GM20000 (cell line): ENCODE results near the gene SH3D19.
"Not testable (repeated sequence)": the region's sequence is repeated elsewhere in the genome, so short reads cannot be mapped to it uniquely, and the experiment has no call there.

Source experiments
- DNase-seq: peaks from one replicate; pipeline ENCODE4 v3.0.0; 2012; ENCODE audit warnings: low spot score
- TF ChIP-seq, protein P1 (sequence below): IDR thresholded peaks from 2 replicates; pipeline ENCODE4 v1.5.1; 2012; ENCODE audit warnings: mild to moderate bottlenecking, control low read depth; ENCODE audit errors: extremely low read depth, missing control alignments

The SH3D19 gene

DNA sequence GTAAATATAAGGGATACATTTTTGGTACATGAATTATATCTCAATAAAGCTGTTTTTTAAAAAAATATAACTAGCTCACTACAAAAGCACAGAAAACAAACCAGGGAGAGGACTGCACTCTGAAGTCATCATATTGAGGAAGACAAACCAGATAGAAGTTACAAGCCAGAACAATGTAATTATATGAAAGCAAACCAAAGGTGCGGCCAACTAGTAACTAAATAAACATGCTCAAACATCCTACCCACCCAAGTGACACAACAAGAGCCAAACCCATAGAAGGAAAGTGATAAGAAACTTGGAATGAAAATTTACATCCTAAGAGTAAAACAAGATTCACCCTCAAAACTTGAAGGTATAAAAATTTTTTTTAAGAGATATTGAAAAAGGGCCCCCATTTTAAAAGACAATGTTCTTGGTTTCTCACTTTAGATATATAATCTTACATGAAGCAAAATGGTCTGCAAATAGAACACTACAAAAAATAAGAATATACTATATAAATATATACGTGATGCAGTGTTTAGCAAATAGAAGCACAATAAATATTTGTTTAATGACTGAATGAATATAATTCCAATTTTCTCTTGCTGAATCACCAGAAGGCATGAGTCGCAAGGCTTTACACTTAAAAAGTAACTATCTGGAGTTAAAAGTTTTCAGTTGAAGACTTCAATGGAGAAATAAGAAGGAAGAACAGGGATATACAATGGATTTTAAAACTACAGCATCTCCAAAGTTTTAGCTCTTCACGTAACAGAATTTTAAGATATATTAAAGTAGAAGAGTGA lies 4.0 kb upstream of the SH3D19 start:
- TF ChIP-seq, protein P1, sequence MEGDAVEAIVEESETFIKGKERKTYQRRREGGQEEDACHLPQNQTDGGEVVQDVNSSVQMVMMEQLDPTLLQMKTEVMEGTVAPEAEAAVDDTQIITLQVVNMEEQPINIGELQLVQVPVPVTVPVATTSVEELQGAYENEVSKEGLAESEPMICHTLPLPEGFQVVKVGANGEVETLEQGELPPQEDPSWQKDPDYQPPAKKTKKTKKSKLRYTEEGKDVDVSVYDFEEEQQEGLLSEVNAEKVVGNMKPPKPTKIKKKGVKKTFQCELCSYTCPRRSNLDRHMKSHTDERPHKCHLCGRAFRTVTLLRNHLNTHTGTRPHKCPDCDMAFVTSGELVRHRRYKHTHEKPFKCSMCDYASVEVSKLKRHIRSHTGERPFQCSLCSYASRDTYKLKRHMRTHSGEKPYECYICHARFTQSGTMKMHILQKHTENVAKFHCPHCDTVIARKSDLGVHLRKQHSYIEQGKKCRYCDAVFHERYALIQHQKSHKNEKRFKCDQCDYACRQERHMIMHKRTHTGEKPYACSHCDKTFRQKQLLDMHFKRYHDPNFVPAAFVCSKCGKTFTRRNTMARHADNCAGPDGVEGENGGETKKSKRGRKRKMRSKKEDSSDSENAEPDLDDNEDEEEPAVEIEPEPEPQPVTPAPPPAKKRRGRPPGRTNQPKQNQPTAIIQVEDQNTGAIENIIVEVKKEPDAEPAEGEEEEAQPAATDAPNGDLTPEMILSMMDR: no peak
- DNase-seq: no peak

DNA sequence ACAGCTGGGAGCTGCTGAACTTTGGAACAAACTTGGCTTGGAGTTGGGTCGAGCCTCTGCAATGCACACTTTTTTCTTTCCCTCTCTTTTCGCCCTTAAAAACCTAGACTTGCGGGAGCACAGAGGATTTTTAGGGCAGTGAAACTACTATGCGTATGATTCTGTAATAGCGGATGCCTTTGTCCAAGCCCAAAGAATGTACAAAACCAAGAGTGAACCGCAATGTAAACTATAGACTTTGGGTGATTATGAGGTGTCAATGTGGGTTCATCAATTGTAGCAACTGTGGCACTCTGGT lies 493 bp upstream of the SH3D19 start:
- no peak for DNase-seq
- TF ChIP-seq, protein P1: no peak

DNA sequence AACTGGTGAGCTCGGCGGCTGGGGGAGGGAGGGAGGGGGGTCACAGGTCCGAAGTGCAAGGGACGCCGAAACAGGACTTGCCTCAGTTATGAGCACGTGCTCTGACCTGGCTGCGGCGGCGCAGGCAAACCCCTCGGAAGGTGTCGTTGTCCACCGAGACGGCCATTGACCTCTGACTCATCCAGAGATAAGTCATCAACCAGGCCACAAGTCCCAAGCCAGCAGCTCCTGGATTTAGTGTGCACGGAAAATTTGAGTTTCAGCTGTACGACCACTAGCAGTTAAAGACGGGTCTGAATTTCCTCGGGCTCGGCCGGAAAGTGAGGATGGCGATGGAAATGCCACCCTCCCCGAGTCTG lies 674 bp downstream of the SH3D19 start:
- TF ChIP-seq, protein P1: no peak
- peak; percentile 23 for DNase-seq

DNA sequence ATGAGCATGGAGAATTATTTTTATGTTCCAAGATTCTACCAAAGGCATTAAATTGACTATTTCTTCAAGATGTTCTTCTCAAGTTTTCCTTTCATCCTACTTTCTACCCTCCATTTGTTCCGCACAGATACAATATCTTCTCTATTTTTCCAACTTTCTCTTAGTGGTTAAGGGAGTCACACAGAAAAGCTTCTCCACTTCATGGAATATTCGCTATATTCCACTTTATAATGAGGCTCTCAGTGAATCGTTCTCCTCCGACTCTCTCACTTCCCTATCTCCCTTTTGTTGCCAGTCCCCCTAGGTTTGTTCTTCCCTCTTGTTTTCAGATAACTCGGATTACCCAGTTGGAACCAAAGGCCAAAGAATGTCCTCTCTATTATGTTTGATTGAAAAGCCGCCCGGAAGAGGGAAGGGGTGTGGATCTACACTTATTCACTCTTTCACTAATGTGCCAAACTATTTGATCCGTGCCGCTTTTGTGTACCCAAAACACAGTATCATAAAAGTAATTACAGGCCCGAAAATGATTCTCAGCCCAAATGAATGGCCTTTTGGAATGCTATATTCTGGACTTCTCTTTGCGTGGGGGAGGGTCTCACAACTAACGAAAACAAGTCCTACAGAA lies 1.2 kb downstream of the SH3D19 start:
- TF ChIP-seq, protein P1: no peak
- DNase-seq: no peak

DNA sequence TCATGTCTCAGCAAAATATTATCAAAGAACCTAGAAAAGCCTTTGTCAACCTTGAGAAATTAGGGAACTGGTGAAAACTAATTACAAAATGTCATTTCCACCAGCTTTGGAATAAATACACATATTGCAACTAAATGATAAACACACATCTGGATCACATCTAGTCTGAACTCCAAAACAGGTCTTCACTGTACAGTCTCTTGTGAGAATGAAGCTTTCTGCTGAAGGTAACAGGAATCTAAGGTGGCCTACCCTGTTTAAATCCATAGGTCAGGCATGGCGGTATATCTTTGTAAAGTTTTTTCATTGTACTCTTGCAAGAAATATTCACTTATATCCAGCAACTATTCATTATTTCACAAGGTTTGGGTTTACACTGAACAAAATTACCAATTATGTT lies 1.7 kb downstream of the SH3D19 start:
- TF ChIP-seq, protein P1: no peak
- DNase-seq: no peak

DNA sequence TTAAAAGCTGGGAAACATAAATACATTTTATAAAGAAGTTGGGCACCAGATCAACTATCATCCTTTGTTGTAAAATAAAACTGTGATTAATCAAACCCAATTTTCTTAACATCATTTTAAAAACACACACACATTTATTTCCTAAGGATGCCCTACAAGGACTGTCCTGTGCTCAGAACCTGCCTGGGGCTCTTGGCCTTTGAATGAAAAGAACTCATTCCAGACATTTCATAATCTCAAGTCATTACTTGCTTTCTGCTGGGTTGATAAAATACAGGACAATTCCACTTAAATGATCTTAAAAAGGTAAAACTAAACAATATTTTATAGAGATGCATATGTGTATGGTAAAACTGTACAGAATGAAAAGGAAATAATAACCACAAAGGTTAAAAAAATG lies 2.8 kb downstream of the SH3D19 start:
- DNase-seq: no peak
- TF ChIP-seq, protein P1: no peak

DNA sequence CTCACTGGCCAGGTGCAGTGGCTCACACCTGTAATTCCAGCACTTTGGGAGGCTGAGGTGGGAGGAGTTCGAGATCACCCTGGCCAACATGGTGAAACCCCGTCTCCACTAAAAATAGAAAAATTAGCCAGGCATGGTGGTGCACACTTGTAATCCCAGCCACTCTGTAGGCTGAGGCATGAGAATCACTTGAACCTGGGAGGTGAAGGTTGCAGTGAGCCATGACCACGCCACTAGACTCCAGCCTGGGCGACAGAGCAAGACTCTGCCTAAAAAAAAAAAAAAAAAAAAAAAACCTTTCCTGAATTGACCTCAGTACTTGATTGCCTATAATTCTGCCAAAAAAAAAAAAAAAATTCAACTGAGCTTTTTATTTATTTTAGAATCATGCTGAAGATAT lies 3.2 kb downstream of the SH3D19 start:
- not testable (repeated sequence) for DNase-seq

DNA sequence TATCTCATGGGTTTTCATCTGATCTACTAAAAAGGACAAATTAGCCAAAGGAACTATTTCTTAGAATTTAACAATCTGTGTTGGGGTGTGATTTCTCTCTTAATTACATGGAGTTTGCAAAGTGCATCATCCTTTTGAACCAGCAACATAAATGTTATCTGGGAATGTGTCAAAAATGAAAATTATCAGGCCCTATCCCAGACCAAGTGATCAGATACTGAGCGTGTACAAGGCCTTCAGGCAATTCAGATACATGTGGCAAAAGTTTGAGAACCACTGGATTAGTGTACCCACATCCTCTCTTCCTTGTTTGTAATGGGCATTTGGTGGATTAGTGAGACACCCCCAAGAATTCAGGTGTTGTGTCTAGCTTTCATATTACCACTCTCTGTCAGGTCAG lies 3.8 kb downstream of the SH3D19 start:
- no peak for DNase-seq
- TF ChIP-seq, protein P1: no peak
